ENCODE results near the gene LRP1B. TPM values are rescaled to one million over a fixed set of nuclear protein-coding genes. Genes with fewer than 3 reads are reported as not detected.

LRP1B gene
- total and polyA plus RNA-seq, 2 donors (not counting 1 experiment from before 2014, with no cell fraction given) = not detected

DNA sequence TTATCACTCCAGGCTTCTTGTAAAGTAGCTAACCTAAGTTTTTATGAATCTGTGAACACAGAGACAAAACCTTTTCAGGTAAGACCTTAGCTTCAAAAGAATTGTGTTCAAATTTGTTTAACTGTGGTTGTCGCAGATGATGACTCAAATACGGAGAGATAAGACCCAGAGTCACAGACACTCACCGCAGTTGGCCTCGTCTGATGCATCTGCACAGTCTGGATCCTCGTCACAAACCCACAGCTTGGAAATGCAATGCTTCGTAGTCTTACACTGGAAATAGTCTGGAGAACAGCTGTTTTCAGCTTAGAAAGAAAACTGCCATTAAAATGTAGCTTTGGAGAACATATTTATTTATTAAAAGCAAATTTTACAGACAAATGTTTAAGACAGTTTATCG, 1688.5 kb downstream of the LRP1B start:
- no peaks in the 10 kb centered on the region for H3K9me3 ChIP-seq (ENCODE audit: control extremely low read depth in 1 of 3, control insufficient read depth in 2 of 3, insufficient read depth in 1 of 3, low read length in 2 of 3)
- no peaks in the 10 kb centered on the region for H4K20me1 ChIP-seq (ENCODE audit: control insufficient read depth, insufficient read depth, low read length, poor library complexity, severe bottlenecking)
- DNase-seq (no peak), ATAC-seq (ENCODE audit: low read depth) (no peak)
- ChIA-PET POLR2A (no interaction called here), CTCF (no interaction called here)
- Mint-ChIP-seq H3K4me3 (no peak overlapping the region), H3K4me1 (no peaks in the 10 kb centered on the region), H3K9me3 (ENCODE audit: insufficient read depth) (no peaks in the 10 kb centered on the region), H3K27me3 (no peaks in the 10 kb centered on the region), H3K27ac (no peak overlapping the region)
- H3K27ac ChIP-seq (ENCODE audit: low read length in 2 of 2) = no peak overlapping the region
- H3K9ac ChIP-seq (ENCODE audit: low read length) = no peak overlapping the region
- no peaks in the 10 kb centered on the region for H3K27me3 ChIP-seq (replicated peaks in 1 of 4; ENCODE audit: control extremely low read depth in 1 of 4, control insufficient read depth in 3 of 4, insufficient read depth in 4 of 4, low read length in 3 of 4)
- no peak overlapping the region for H2AFZ ChIP-seq (ENCODE audit: insufficient read depth, low read depth, low read length, poor library complexity, severe bottlenecking)
- no peaks in the 10 kb centered on the region for H3K36me3 ChIP-seq (replicated peaks in 1 of 2; ENCODE audit: control extremely low read depth in 1 of 2, control insufficient read depth in 1 of 2, extremely low read depth in 1 of 2, insufficient read depth in 2 of 2, low read length in 1 of 2)
- H3K4me3 ChIP-seq (ENCODE audit: control extremely low read depth in 1 of 5, extremely low read depth in 1 of 5, insufficient read depth in 1 of 5, low read depth in 2 of 5, low read length in 4 of 5) = no peak overlapping the region
- no peaks in the 10 kb centered on the region for H3K4me1 ChIP-seq (ENCODE audit: control insufficient read depth in 2 of 2, insufficient read depth in 2 of 2, low read length in 2 of 2)
- H3K4me2 ChIP-seq (replicated peaks; ENCODE audit: low read depth, low read length, poor library complexity, severe bottlenecking) = no peak overlapping the region
- intact Hi-C loops (cut with micrococcal nuclease) = no loop called here
- H3K79me2 ChIP-seq (ENCODE audit: control insufficient read depth, insufficient read depth, low read length) = no peaks in the 10 kb centered on the region
- TF ChIP-seq, protein P1, sequence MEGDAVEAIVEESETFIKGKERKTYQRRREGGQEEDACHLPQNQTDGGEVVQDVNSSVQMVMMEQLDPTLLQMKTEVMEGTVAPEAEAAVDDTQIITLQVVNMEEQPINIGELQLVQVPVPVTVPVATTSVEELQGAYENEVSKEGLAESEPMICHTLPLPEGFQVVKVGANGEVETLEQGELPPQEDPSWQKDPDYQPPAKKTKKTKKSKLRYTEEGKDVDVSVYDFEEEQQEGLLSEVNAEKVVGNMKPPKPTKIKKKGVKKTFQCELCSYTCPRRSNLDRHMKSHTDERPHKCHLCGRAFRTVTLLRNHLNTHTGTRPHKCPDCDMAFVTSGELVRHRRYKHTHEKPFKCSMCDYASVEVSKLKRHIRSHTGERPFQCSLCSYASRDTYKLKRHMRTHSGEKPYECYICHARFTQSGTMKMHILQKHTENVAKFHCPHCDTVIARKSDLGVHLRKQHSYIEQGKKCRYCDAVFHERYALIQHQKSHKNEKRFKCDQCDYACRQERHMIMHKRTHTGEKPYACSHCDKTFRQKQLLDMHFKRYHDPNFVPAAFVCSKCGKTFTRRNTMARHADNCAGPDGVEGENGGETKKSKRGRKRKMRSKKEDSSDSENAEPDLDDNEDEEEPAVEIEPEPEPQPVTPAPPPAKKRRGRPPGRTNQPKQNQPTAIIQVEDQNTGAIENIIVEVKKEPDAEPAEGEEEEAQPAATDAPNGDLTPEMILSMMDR (IDR thresholded peaks at IDR 0.05) = no peak
- WGBS (ENCODE audit: insufficient coverage) = 85% methylated on average over 5 of the region's 7 CpGs

GRCh38 chr2:140440815-140441214, 1690.0 kb downstream of the LRP1B start:
- Histone ChIP-seq H4K20me1 (ENCODE audit: control insufficient read depth, insufficient read depth, low read length, poor library complexity, severe bottlenecking) (no peaks in the 10 kb centered on the region), H3K36me3 (replicated peaks in 1 of 2; ENCODE audit: control extremely low read depth in 1 of 2, control insufficient read depth in 1 of 2, extremely low read depth in 1 of 2, insufficient read depth in 2 of 2, low read length in 1 of 2) (no peaks in the 10 kb centered on the region), H3K9me3 (ENCODE audit: control extremely low read depth in 1 of 3, control insufficient read depth in 2 of 3, insufficient read depth in 1 of 3, low read length in 2 of 3) (no peaks in the 10 kb centered on the region), H2AFZ (ENCODE audit: insufficient read depth, low read depth, low read length, poor library complexity, severe bottlenecking) (no peak overlapping the region), H3K4me1 (ENCODE audit: control insufficient read depth in 2 of 2, insufficient read depth in 2 of 2, low read length in 2 of 2) (no peaks in the 10 kb centered on the region), H3K4me2 (replicated peaks; ENCODE audit: low read depth, low read length, poor library complexity, severe bottlenecking) (no peak overlapping the region), H3K27ac (ENCODE audit: low read length in 2 of 2) (no peak overlapping the region), H3K27me3 (replicated peaks in 1 of 4; ENCODE audit: control extremely low read depth in 1 of 4, control insufficient read depth in 3 of 4, insufficient read depth in 4 of 4, low read length in 3 of 4) (no peaks in the 10 kb centered on the region), H3K9ac (ENCODE audit: low read length) (no peak overlapping the region), H3K4me3 (ENCODE audit: control extremely low read depth in 1 of 5, extremely low read depth in 1 of 5, insufficient read depth in 1 of 5, low read depth in 2 of 5, low read length in 4 of 5) (no peak overlapping the region), H3K79me2 (ENCODE audit: control insufficient read depth, insufficient read depth, low read length) (no peaks in the 10 kb centered on the region)
- no peak for ATAC-seq (ENCODE audit: low read depth)
- intact Hi-C loops (cut with micrococcal nuclease) = no loop called here
- no peaks in the 10 kb centered on the region for H3K4me1 Mint-ChIP-seq
- H3K27ac Mint-ChIP-seq = no peak overlapping the region
- CTCF ChIA-PET = no interaction called here
- WGBS (ENCODE audit: insufficient coverage) = no CpG with 5 or more reads among the region's 2 CpGs
- no peak for DNase-seq
- TF ChIP-seq EZH2 (IDR thresholded peaks at IDR 0.05; ENCODE audit: borderline replicate concordance, insufficient read depth, low read depth, low read length, poor library complexity, severe bottlenecking) = no peak
- TF ChIP-seq, protein P1 (IDR thresholded peaks at IDR 0.05) = no peak
- POLR2A ChIA-PET = no interaction called here
- H3K4me3 Mint-ChIP-seq = no peak overlapping the region
- no peaks in the 10 kb centered on the region for H3K27me3 Mint-ChIP-seq
- H3K9me3 Mint-ChIP-seq (ENCODE audit: insufficient read depth) = no peaks in the 10 kb centered on the region
